SK-N-MC (cell line): ENCODE data around the gene CDC25B.

ENCODE experiments used
- EZH2 ChIP-seq: fragments of 200-600 bp; sonication (generic); IDR thresholded peaks from one replicate; pipeline ENCODE4 v1.6.1; 2017; ENCODE audit warnings: antibody characterized with exemption
- FOXP2 ChIP-seq: optimal IDR thresholded peaks from 2 replicates; pipeline ENCODE3; 2011; ENCODE audit warnings: mild to moderate bottlenecking, moderate library complexity; ENCODE audit not compliant: insufficient read depth; ENCODE audit errors: extremely low read length, control extremely low read depth
- POLR2AphosphoS5 ChIP-seq: IDR thresholded peaks from 2 replicates; pipeline ENCODE4 v1.6.1; 2012; ENCODE audit warnings: mild to moderate bottlenecking, low read depth, low read length, borderline replicate concordance

- no peak for TF ChIP-seq POLR2AphosphoS5
- no peak for TF ChIP-seq EZH2
- no peak for TF ChIP-seq FOXP2
Measured at GRCh38 chr20:3804254-3804751, 8.2 kb downstream of the CDC25B start.
